Activated CD4-positive, alpha-beta T cell treated with anti-CD3 and anti-CD28 coated beads, Interleukin-2, amount 10 ng/mL, durations not matched to agents 7 days and 5 days (primary cell): ENCODE results near the gene TSPEAR. TPM values are rescaled to one million over a fixed set of nuclear protein-coding genes. Genes with fewer than 3 reads are reported as not detected.
A peak's percentile ranks its signal among the peaks of the same experiment; 100 is the strongest.

Experiments used
- CTCF ChIA-PET: fragments of 350-600 bp; sonication (Branson Sonifier 250); formaldehyde crosslinking; loops from one replicate; lab custom pipeline; 2021; ENCODE audit warnings: antibody characterized with exemption; lab: Charles Lee
- POLR2A ChIA-PET: fragments of 350-600 bp; sonication (Branson Sonifier 250); formaldehyde crosslinking; loops from one replicate; lab custom pipeline; 2021; ENCODE audit warnings: antibody characterized with exemption; lab: Charles Lee
- DNase-seq: peaks from one replicate; pipeline ENCODE4 v3.0.0-alpha.2; 2020
- H3K27ac Mint-ChIP-seq: one replicate; pipeline ENCODE4 v1.8.0; 2021; ENCODE audit warnings: mild to moderate bottlenecking, moderate library complexity, mixed read lengths
- H3K27me3 Mint-ChIP-seq: one replicate; pipeline ENCODE4 v1.8.0; 2021; ENCODE audit warnings: mixed read lengths
- H3K36me3 Mint-ChIP-seq: one replicate; pipeline ENCODE4 v1.8.0; 2021; ENCODE audit warnings: low read depth, mixed read lengths
- H3K4me1 Mint-ChIP-seq: one replicate; pipeline ENCODE4 v1.8.0; 2021; ENCODE audit warnings: mixed read lengths
- H3K4me3 Mint-ChIP-seq: one replicate; pipeline ENCODE4 v1.8.0; 2021; ENCODE audit warnings: mild to moderate bottlenecking, moderate library complexity, mixed read lengths
- H3K9me3 Mint-ChIP-seq: one replicate; pipeline ENCODE4 v1.8.0; 2021; ENCODE audit warnings: mixed read lengths
- total RNA-seq, 2 experiments: library from RNA; stranded (reverse); gene quantifications; one replicate each; pipeline ENCODE4 v1.2.3, GENCODE V29; 2021

TSPEAR gene
- total RNA-seq, 2 experiments from 2014 or later: not detected

- CTCF ChIA-PET: no interaction called here
- POLR2A ChIA-PET: no interaction called here
- H3K27ac Mint-ChIP-seq: no peak overlapping the region
Measured at GRCh38 chr21:44496564-44497550, 214.5 kb downstream of the TSPEAR start.

GRCh38 chr21:44495611-44496563 is 215.5 kb downstream of the TSPEAR start:
- Mint-ChIP-seq H3K4me3 (no peak overlapping the region), H3K9me3 (peaks cover 21% of the 10 kb centered on the region), H3K27me3 (peaks cover 3% of the 10 kb centered on the region), H3K27ac (no peak overlapping the region), H3K36me3 (peaks cover 9% of the 10 kb centered on the region), H3K4me1 (peaks cover 2% of the 10 kb centered on the region)
- ChIA-PET CTCF (interaction anchor here (2.8 kb wide), 1 partner anchor 14 kb away, joined by 12 read pairs; no protein-coding TSS in a partner anchor), POLR2A (no interaction called here)
- DNase-seq: no peak

More at GRCh38 chr21:44496564-44497550, 214.5 kb downstream of the TSPEAR start:
- peaks cover 7% of the 10 kb centered on the region for H3K36me3 Mint-ChIP-seq
- H3K9me3 Mint-ChIP-seq: peaks cover 18% of the 10 kb centered on the region
- H3K27me3 Mint-ChIP-seq: peaks cover 3% of the 10 kb centered on the region
- peaks cover 2% of the 10 kb centered on the region for H3K4me1 Mint-ChIP-seq
- H3K4me3 Mint-ChIP-seq: no peak overlapping the region
- DNase-seq: no peak

GRCh38 chr21:44494956-44495355 is 216.4 kb downstream of the TSPEAR start:
- H3K36me3 Mint-ChIP-seq: peaks cover 9% of the 10 kb centered on the region
- peaks cover 3% of the 10 kb centered on the region for H3K27me3 Mint-ChIP-seq
- peaks cover 21% of the 10 kb centered on the region for H3K9me3 Mint-ChIP-seq
- H3K4me3 Mint-ChIP-seq: no peak overlapping the region
- H3K4me1 Mint-ChIP-seq: peaks cover 2% of the 10 kb centered on the region
- DNase-seq: no peak
- ChIA-PET POLR2A (no interaction called here), CTCF (interaction anchor here (0.5 to 2.8 kb wide), 2 partner anchors 15 to 477 kb away, joined by 7 to 12 read pairs; no protein-coding TSS in a partner anchor)
- H3K27ac Mint-ChIP-seq: no peak overlapping the region

GRCh38 chr21:44494418-44494817 is 217.0 kb downstream of the TSPEAR start:
- ChIA-PET CTCF (interaction anchor here (0.5 to 2.8 kb wide), 4 partner anchors 16 to 477 kb away, joined by 3 to 12 read pairs (median 5); no protein-coding TSS in a partner anchor), POLR2A (no interaction called here)
- H3K9me3 Mint-ChIP-seq: peaks cover 21% of the 10 kb centered on the region
- peaks cover 9% of the 10 kb centered on the region for H3K36me3 Mint-ChIP-seq
- no peak for DNase-seq
- H3K4me1 Mint-ChIP-seq: peaks cover 2% of the 10 kb centered on the region
- no peak overlapping the region for H3K27ac Mint-ChIP-seq
- H3K4me3 Mint-ChIP-seq: no peak overlapping the region
- peaks cover 3% of the 10 kb centered on the region for H3K27me3 Mint-ChIP-seq

- ChIA-PET POLR2A (no interaction called here), CTCF (no interaction called here)
- no peak for DNase-seq
- no peak overlapping the region for H3K4me3 Mint-ChIP-seq
- H3K27me3 Mint-ChIP-seq: peaks cover 4% of the 10 kb centered on the region
- H3K9me3 Mint-ChIP-seq: peaks cover 22% of the 10 kb centered on the region
- H3K27ac Mint-ChIP-seq: no peak overlapping the region
- peaks cover 2% of the 10 kb centered on the region for H3K4me1 Mint-ChIP-seq
- H3K36me3 Mint-ChIP-seq: peaks cover 9% of the 10 kb centered on the region
Measured at GRCh38 chr21:44492567-44493385, 218.6 kb downstream of the TSPEAR start.

GRCh38 chr21:44490816-44491215 is 220.6 kb downstream of the TSPEAR start:
- H3K4me3 Mint-ChIP-seq: no peak overlapping the region
- POLR2A ChIA-PET: no interaction called here
- H3K4me1 Mint-ChIP-seq: peaks cover 6% of the 10 kb centered on the region
- peaks cover 2% of the 10 kb centered on the region for H3K27me3 Mint-ChIP-seq
- H3K9me3 Mint-ChIP-seq: peaks cover 23% of the 10 kb centered on the region
- no peak for DNase-seq
- no peak overlapping the region for H3K27ac Mint-ChIP-seq
- CTCF ChIA-PET: interaction anchor here (1.4 kb wide), 1 partner anchor 303 kb away, joined by 3 read pairs; no protein-coding TSS in a partner anchor
- peaks cover 9% of the 10 kb centered on the region for H3K36me3 Mint-ChIP-seq

GRCh38 chr21:44490405-44490804 is 221.0 kb downstream of the TSPEAR start:
- Mint-ChIP-seq H3K4me1 (peaks cover 6% of the 10 kb centered on the region), H3K4me3 (no peak overlapping the region), H3K36me3 (peaks cover 9% of the 10 kb centered on the region), H3K27ac (no peak overlapping the region), H3K27me3 (peaks cover 2% of the 10 kb centered on the region), H3K9me3 (peaks cover 23% of the 10 kb centered on the region)
- POLR2A ChIA-PET: no interaction called here
- CTCF ChIA-PET: interaction anchor here (1.4 kb wide), 1 partner anchor 303 kb away, joined by 3 read pairs; no protein-coding TSS in a partner anchor
- no peak for DNase-seq

- Mint-ChIP-seq H3K4me1 (peaks cover 8% of the 10 kb centered on the region), H3K9me3 (peaks cover 23% of the 10 kb centered on the region), H3K4me3 (no peak overlapping the region), H3K27ac (no peak overlapping the region), H3K36me3 (peaks cover 9% of the 10 kb centered on the region), H3K27me3 (peaks cover 3% of the 10 kb centered on the region)
- DNase-seq: no peak
- POLR2A ChIA-PET: interaction anchor here (0.6 kb wide), 1 partner anchor 337 kb away, joined by 3 read pairs; no protein-coding TSS in a partner anchor
- CTCF ChIA-PET: interaction anchor here (1.2 kb wide), 1 partner anchor 303 kb away, joined by 3 read pairs; no protein-coding TSS in a partner anchor
Measured at GRCh38 chr21:44489962-44490361, 221.4 kb downstream of the TSPEAR start.

- no peak overlapping the region for H3K27ac Mint-ChIP-seq
- POLR2A ChIA-PET: no interaction called here
Measured at GRCh38 chr21:44487831-44488230, 223.5 kb downstream of the TSPEAR start.

GRCh38 chr21:44486302-44486701 is 225.1 kb downstream of the TSPEAR start:
- H3K36me3 Mint-ChIP-seq: no peaks in the 10 kb centered on the region
- POLR2A ChIA-PET: no interaction called here
- peaks cover 3% of the 10 kb centered on the region for H3K27me3 Mint-ChIP-seq
- H3K4me1 Mint-ChIP-seq: peaks cover 6% of the 10 kb centered on the region
- H3K9me3 Mint-ChIP-seq: peaks cover 2% of the 10 kb centered on the region
- no peak overlapping the region for H3K27ac Mint-ChIP-seq
- H3K4me3 Mint-ChIP-seq: no peak overlapping the region
- CTCF ChIA-PET: no interaction called here
- DNase-seq: no peak

More at GRCh38 chr21:44487831-44488230, 223.5 kb downstream of the TSPEAR start:
- Mint-ChIP-seq H3K9me3 (peaks cover 15% of the 10 kb centered on the region), H3K4me3 (no peak overlapping the region), H3K36me3 (peaks cover 5% of the 10 kb centered on the region), H3K27me3 (peaks cover 3% of the 10 kb centered on the region), H3K4me1 (peaks cover 8% of the 10 kb centered on the region)
- CTCF ChIA-PET: interaction anchor here (0.8 to 1.1 kb wide), 2 partner anchors 31 to 255 kb away, joined by 3 to 4 read pairs; no protein-coding TSS in a partner anchor
- DNase-seq: peak; percentile 62

- Mint-ChIP-seq H3K9me3 (peaks cover 2% of the 10 kb centered on the region), H3K4me1 (peaks cover 6% of the 10 kb centered on the region), H3K4me3 (peak overlapping the region; percentile 27), H3K27me3 (peaks cover 3% of the 10 kb centered on the region), H3K36me3 (no peaks in the 10 kb centered on the region), H3K27ac (no peak overlapping the region)
- POLR2A ChIA-PET: no interaction called here
- no peak for DNase-seq
- CTCF ChIA-PET: no interaction called here
Measured at GRCh38 chr21:44485796-44486195, 225.6 kb downstream of the TSPEAR start.
